OCI-LY7 (cell line): ENCODE results near the gene RAB8A.
A peak's percentile ranks its signal among the peaks of the same experiment; 100 is the strongest.

Experiments used
- CTCF ChIP-seq: fragments of 200-600 bp; sonication (generic); conservative IDR thresholded peaks from 2 replicates; pipeline ENCODE4 v1.5.1; 2014; ENCODE audit warnings: mild to moderate bottlenecking, antibody characterized with exemption, low read length, moderate library complexity, mixed read lengths
- EZH2phosphoT487 ChIP-seq: fragments of 200-600 bp; sonication (generic); IDR thresholded peaks from 2 replicates; pipeline ENCODE4 v1.6.1; 2018; ENCODE audit warnings: low read depth, borderline replicate concordance, mild to moderate bottlenecking, mixed run types, antibody characterized with exemption, low read length, moderate library complexity, mixed read lengths

- TF ChIP-seq CTCF (peak; percentile 53), EZH2phosphoT487 (no peak)
Observed at GRCh38 chr19:16141043-16141442, 29.4 kb downstream of the RAB8A start.
